ENCODE results near the gene SLC34A2. TPM values are rescaled to one million over a fixed set of nuclear protein-coding genes. Genes with fewer than 3 reads are reported as not detected.
"Not testable (repeated sequence)": the region's sequence is repeated elsewhere in the genome, so short reads cannot be mapped to it uniquely, and the experiment has no call there.

Gene SLC34A2
- total RNA-seq = 2,258 TPM
- long read RNA-seq, full-length matches to known transcripts = 222 of 1,210 reads
- long read RNA-seq, partial matches to known transcripts = 373 of 1,210 reads
- long read RNA-seq, other reads (novel, unspliced or antisense) = 615 of 1,210 reads

GRCh38 chr4:25654971-25655963, at the start of gene SLC34A2:
Gene SLC34A2 (plus strand): TSS chr4:25655851. CDS start chr4:25662501, 6,650 bp downstream.
- ATAC-seq (peak; percentile 83 to 88), DNase-seq (peak; percentile 88)
- intact Hi-C loops (cut with DNase I) = loop anchor here (10.0 kb wide), 1 partner anchor 210 kb away; no protein-coding TSS in a partner anchor
- no peaks in the 10 kb centered on the region for H3K4me1 ChIP-seq
- H3K9me3 ChIP-seq = no peaks in the 10 kb centered on the region
- H3K4me3 ChIP-seq = peak within 1 kb of the TSS; percentile 57
- H3K36me3 ChIP-seq = peaks cover 3% of the 10 kb centered on the region
- TF ChIP-seq, protein P1, sequence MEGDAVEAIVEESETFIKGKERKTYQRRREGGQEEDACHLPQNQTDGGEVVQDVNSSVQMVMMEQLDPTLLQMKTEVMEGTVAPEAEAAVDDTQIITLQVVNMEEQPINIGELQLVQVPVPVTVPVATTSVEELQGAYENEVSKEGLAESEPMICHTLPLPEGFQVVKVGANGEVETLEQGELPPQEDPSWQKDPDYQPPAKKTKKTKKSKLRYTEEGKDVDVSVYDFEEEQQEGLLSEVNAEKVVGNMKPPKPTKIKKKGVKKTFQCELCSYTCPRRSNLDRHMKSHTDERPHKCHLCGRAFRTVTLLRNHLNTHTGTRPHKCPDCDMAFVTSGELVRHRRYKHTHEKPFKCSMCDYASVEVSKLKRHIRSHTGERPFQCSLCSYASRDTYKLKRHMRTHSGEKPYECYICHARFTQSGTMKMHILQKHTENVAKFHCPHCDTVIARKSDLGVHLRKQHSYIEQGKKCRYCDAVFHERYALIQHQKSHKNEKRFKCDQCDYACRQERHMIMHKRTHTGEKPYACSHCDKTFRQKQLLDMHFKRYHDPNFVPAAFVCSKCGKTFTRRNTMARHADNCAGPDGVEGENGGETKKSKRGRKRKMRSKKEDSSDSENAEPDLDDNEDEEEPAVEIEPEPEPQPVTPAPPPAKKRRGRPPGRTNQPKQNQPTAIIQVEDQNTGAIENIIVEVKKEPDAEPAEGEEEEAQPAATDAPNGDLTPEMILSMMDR (IDR thresholded peaks at IDR 0.05) = no peak
- H3K27me3 ChIP-seq (ENCODE audit: low read depth) = peaks cover 28% of the 10 kb centered on the region
- H3K27ac ChIP-seq = peak within 1 kb of the TSS; percentile 87

DNA sequence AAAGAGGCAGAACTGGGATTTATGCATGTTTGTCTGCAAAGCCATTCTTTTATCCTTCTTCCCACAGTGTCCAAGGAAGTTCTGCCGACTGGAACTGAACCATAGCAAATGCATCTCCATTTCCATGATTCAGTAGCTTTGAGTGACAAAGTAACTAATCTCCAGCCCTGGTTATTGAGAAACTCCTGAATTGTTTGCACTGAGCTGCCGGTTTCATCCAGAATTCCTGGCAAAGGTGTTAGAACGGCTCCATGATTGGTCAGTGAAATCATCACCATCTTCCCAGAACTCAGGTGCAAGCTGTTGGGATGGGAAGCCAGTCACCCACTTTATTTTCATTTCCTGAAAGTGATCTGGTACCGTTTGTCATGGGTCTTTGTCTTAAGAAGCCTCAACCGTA, 47.0 kb upstream of the SLC34A2 start:
- Histone ChIP-seq H3K9me3 (no peaks in the 10 kb centered on the region), H3K36me3 (no peaks in the 10 kb centered on the region), H3K4me1 (no peaks in the 10 kb centered on the region), H3K4me3 (no peak overlapping the region), H3K27me3 (ENCODE audit: low read depth) (no peaks in the 10 kb centered on the region), H3K27ac (no peak overlapping the region)
- TF ChIP-seq, protein P1 (IDR thresholded peaks at IDR 0.05) = no peak
- DNase-seq (no peak), ATAC-seq (peak in 1 of 2 donors; percentile 81)
- intact Hi-C loops (cut with DNase I) = no loop called here

DNA sequence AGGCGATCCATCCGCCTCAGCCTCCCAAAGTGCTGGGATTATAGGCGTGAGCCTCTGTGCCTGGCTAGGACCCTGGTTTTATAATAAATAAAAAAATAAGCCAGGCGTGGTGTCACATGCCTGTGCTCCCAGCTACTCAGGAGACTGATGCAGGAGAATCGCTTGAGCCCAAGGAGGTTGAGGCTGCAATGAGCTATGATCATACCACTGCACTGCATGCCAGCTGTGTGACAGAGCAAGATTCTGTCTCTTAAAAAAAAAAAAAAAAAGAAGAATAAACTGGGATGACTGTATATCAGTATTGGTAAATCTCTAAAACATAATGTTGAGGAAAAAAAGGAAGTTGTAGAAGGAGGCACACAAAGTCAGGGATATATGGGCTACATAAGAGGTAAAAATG, 45.7 kb upstream of the SLC34A2 start:
- Histone ChIP-seq H3K27me3 (ENCODE audit: low read depth) (no peaks in the 10 kb centered on the region), H3K4me1 (no peaks in the 10 kb centered on the region), H3K4me3 (no peak overlapping the region), H3K9me3 (no peaks in the 10 kb centered on the region), H3K27ac (no peak overlapping the region), H3K36me3 (no peaks in the 10 kb centered on the region)
- intact Hi-C loops (cut with DNase I) = no loop called here
- DNase-seq (no peak), ATAC-seq (no peak)
- TF ChIP-seq, protein P1 (IDR thresholded peaks at IDR 0.05) = no peak

DNA sequence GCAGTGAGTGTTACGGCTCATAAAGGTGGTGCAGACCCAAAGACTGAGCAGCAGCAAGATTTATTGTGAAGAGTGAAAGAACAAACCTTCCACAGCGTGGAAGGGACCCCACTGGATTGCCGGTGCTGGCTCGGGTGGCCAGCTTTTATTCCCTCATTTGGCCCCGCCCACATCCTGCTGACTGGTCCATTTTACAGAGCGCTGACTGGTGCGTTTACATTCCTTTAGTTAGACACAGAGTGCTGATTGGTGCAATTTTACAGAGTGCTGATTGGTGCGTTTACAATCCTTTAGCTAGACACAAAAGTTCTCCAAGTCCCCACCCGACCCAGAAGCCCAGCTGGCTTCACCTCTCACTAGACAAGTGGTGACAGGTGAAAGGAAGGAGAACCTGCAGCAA, 42.0 kb upstream of the SLC34A2 start:
- H3K4me1 ChIP-seq; ATAC-seq; H3K9me3 ChIP-seq; H3K27ac ChIP-seq; intact Hi-C loops (cut with DNase I); H3K27me3 ChIP-seq (ENCODE audit: low read depth); DNase-seq; H3K36me3 ChIP-seq; H3K4me3 ChIP-seq: not testable (repeated sequence)

GRCh38 chr4:25614807-25615206, 40.8 kb upstream of the SLC34A2 start:
- Histone ChIP-seq H3K36me3 (no peaks in the 10 kb centered on the region), H3K27me3 (ENCODE audit: low read depth) (no peaks in the 10 kb centered on the region), H3K27ac (no peak overlapping the region), H3K4me3 (no peak overlapping the region), H3K4me1 (no peaks in the 10 kb centered on the region), H3K9me3 (no peaks in the 10 kb centered on the region)
- DNase-seq (no peak), ATAC-seq (no peak)
- intact Hi-C loops (cut with DNase I) = no loop called here
- TF ChIP-seq, protein P1 (IDR thresholded peaks at IDR 0.05) = no peak
